ENCODE measurements around the gene CASP6.

DNA sequence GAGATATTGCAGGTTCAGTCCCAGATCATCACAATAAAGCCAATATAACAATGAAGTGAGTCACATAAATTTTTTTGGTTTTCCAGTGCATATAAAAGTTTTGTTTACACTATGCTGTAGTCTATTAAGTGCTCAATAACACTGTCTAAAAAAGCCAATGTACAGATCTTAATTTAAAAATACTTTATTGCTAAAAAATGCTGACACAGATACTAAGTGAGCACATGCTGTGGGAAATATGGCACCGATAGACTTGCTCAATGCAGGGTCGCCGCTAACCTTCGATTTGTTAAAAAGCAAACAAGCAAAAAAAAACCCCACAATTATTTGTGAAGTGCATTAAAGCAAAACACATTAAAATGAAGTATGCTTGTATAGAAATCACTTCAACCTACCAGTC lies 16.4 kb upstream of the CASP6 start:
- TF ChIP-seq, protein P1, sequence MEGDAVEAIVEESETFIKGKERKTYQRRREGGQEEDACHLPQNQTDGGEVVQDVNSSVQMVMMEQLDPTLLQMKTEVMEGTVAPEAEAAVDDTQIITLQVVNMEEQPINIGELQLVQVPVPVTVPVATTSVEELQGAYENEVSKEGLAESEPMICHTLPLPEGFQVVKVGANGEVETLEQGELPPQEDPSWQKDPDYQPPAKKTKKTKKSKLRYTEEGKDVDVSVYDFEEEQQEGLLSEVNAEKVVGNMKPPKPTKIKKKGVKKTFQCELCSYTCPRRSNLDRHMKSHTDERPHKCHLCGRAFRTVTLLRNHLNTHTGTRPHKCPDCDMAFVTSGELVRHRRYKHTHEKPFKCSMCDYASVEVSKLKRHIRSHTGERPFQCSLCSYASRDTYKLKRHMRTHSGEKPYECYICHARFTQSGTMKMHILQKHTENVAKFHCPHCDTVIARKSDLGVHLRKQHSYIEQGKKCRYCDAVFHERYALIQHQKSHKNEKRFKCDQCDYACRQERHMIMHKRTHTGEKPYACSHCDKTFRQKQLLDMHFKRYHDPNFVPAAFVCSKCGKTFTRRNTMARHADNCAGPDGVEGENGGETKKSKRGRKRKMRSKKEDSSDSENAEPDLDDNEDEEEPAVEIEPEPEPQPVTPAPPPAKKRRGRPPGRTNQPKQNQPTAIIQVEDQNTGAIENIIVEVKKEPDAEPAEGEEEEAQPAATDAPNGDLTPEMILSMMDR (IDR thresholded peaks at IDR 0.05): no peak
- no peak for TF ChIP-seq POLR2A (IDR thresholded peaks at IDR 0.05)

All from heart left ventricle (tissue), 13 donors.